Fibroblast of lung (primary cell): ENCODE measurements around the gene NPS. TPM values are rescaled to one million over a fixed set of nuclear protein-coding genes. Genes with fewer than 3 reads are reported as not detected.

Experiments
- DNase-seq, 2 donors: peaks; one replicate each; pipeline versions ENCODE4 v3.0.0 to v3.0.0-alpha.2; 2010; ENCODE audit warnings: low read depth in 2 of 2
- H2AFZ ChIP-seq: 2 replicates; pipeline ENCODE4 v1.5.1; 2012; ENCODE audit warnings: low read length, control low read depth, inconsistent platforms
- H3K27ac ChIP-seq: 2 replicates; pipeline ENCODE4 v1.5.1; 2011; ENCODE audit warnings: low read length, control low read depth; ENCODE audit not compliant: insufficient read depth
- H3K27me3 ChIP-seq: 2 replicates; pipeline ENCODE4 v1.5.1; 2011; ENCODE audit warnings: mild to moderate bottlenecking, low read length; ENCODE audit not compliant: control insufficient read depth, insufficient read depth
- H3K36me3 ChIP-seq: 2 replicates; pipeline ENCODE4 v1.5.1; 2011; ENCODE audit warnings: low read length; ENCODE audit not compliant: control insufficient read depth, insufficient read depth
- H3K4me1 ChIP-seq: 2 replicates; pipeline ENCODE4 v1.5.1; 2011; ENCODE audit warnings: low read length; ENCODE audit not compliant: control insufficient read depth, insufficient read depth; ENCODE audit errors: extremely low read depth
- H3K4me2 ChIP-seq: 2 replicates; pipeline ENCODE4 v1.5.1; 2011; ENCODE audit warnings: low read length, control low read depth; ENCODE audit not compliant: insufficient read depth; ENCODE audit errors: extremely low read depth
- H3K4me3 ChIP-seq, 4 experiments: fragments of 200-600 bp in 1 of 4; sonication (generic) in 1 of 4; replicated peaks in 1 of 4; 2 replicates each; pipeline ENCODE4 v1.5.1; 2011 to 2016; ENCODE audit warnings: low read length in 4 of 4, low read depth in 3 of 4, mild to moderate bottlenecking in 3 of 4, control low read depth in 2 of 4, inconsistent platforms in 1 of 4, mixed read lengths in 1 of 4; ENCODE audit not compliant: insufficient read depth in 1 of 4; ENCODE audit errors: control extremely low read depth in 1 of 4
- H3K79me2 ChIP-seq: 2 replicates; pipeline ENCODE4 v1.5.1; 2012; ENCODE audit warnings: mild to moderate bottlenecking, low read length, inconsistent platforms; ENCODE audit not compliant: control insufficient read depth, insufficient read depth
- H3K9ac ChIP-seq: 2 replicates; pipeline ENCODE4 v1.5.1; 2011; ENCODE audit warnings: mild to moderate bottlenecking, low read length, control low read depth; ENCODE audit not compliant: insufficient read depth
- H3K9me3 ChIP-seq: 2 replicates; pipeline ENCODE4 v1.5.1; 2012; ENCODE audit warnings: low read depth, low read length; ENCODE audit not compliant: control insufficient read depth, insufficient read depth
- H4K20me1 ChIP-seq: 2 replicates; pipeline ENCODE4 v1.5.1; 2011; ENCODE audit warnings: low read length; ENCODE audit not compliant: control insufficient read depth, insufficient read depth; ENCODE audit errors: extremely low read depth
- EZH2 ChIP-seq: IDR thresholded peaks from 2 replicates; pipeline ENCODE4 v1.5.1; 2012; ENCODE audit warnings: low read length, control low read depth, mild to moderate bottlenecking; ENCODE audit errors: missing control alignments
- polyA plus RNA-seq, 2 donors: library from polyadenylated mRNA; depleted of rRNA in 1 of 2; stranded (reverse) in 1 of 2; unstranded in 1 of 2; fragments of >200 nt; gene quantifications; 2 replicates each; pipeline ENCODE4 v1.2.1, GENCODE V29; 2011 to 2012; ENCODE audit warnings: missing spikeins in 1 of 2
- total RNA-seq: library from RNA; depleted of rRNA; stranded (reverse); fragments of >200 nt; gene quantifications from 2 replicates; pipeline ENCODE4 v1.2.1, GENCODE V29; 2014
- TF ChIP-seq, protein P1 (sequence below), 2 donors: IDR thresholded peaks in 1 of 2; conservative IDR thresholded peaks in 1 of 2; 1 replicate in 1 of 2; 2 replicates in 1 of 2; pipeline ENCODE4 v1.5.1; 2011 to 2012; ENCODE audit warnings: low read length in 2 of 2, control low read depth in 1 of 2, inconsistent platforms in 1 of 2, low read depth in 1 of 2, mild to moderate bottlenecking in 1 of 2

NPS gene
- total and polyA plus RNA-seq, 2 donors (not counting 1 experiment from before 2014, with no cell fraction given), result not detected

GRCh38 chr10:127580822-127581221, 31.7 kb downstream of the NPS start:
- H3K9ac ChIP-seq, result no peak overlapping the region
- no peak overlapping the region for H2AFZ ChIP-seq
- H3K4me2 ChIP-seq, result no peak overlapping the region
- TF ChIP-seq EZH2, result no peak
- TF ChIP-seq, protein P1, sequence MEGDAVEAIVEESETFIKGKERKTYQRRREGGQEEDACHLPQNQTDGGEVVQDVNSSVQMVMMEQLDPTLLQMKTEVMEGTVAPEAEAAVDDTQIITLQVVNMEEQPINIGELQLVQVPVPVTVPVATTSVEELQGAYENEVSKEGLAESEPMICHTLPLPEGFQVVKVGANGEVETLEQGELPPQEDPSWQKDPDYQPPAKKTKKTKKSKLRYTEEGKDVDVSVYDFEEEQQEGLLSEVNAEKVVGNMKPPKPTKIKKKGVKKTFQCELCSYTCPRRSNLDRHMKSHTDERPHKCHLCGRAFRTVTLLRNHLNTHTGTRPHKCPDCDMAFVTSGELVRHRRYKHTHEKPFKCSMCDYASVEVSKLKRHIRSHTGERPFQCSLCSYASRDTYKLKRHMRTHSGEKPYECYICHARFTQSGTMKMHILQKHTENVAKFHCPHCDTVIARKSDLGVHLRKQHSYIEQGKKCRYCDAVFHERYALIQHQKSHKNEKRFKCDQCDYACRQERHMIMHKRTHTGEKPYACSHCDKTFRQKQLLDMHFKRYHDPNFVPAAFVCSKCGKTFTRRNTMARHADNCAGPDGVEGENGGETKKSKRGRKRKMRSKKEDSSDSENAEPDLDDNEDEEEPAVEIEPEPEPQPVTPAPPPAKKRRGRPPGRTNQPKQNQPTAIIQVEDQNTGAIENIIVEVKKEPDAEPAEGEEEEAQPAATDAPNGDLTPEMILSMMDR (conservative IDR thresholded peaks at IDR 0.05 in 1 of 2, IDR thresholded peaks at IDR 0.05 in 1 of 2; ENCODE audit: low read depth in 1 of 2, low read length in 2 of 2), result no peak
- H4K20me1 ChIP-seq, result no peaks in the 10 kb centered on the region
- no peaks in the 10 kb centered on the region for H3K79me2 ChIP-seq
- H3K27me3 ChIP-seq, result no peaks in the 10 kb centered on the region
- H3K4me3 ChIP-seq, result no peak overlapping the region
- DNase-seq, result no peak
- H3K27ac ChIP-seq, result no peak overlapping the region
- H3K9me3 ChIP-seq, result no peaks in the 10 kb centered on the region
- no peaks in the 10 kb centered on the region for H3K36me3 ChIP-seq
- H3K4me1 ChIP-seq, result no peaks in the 10 kb centered on the region

- Histone ChIP-seq H4K20me1 (no peaks in the 10 kb centered on the region), H3K79me2 (no peaks in the 10 kb centered on the region), H3K4me1 (no peaks in the 10 kb centered on the region), H2AFZ (no peak overlapping the region), H3K4me3 (no peak overlapping the region), H3K9me3 (no peaks in the 10 kb centered on the region), H3K27me3 (no peaks in the 10 kb centered on the region), H3K36me3 (no peaks in the 10 kb centered on the region), H3K4me2 (no peak overlapping the region), H3K27ac (no peak overlapping the region), H3K9ac (no peak overlapping the region)
- TF ChIP-seq, protein P1 (conservative IDR thresholded peaks at IDR 0.05 in 1 of 2, IDR thresholded peaks at IDR 0.05 in 1 of 2; ENCODE audit: low read depth in 1 of 2, low read length in 2 of 2), result no peak
- no peak for TF ChIP-seq EZH2
- DNase-seq, result no peak
These were observed 36.5 kb downstream of the NPS start for GRCh38 chr10:127585519-127586023.

DNA sequence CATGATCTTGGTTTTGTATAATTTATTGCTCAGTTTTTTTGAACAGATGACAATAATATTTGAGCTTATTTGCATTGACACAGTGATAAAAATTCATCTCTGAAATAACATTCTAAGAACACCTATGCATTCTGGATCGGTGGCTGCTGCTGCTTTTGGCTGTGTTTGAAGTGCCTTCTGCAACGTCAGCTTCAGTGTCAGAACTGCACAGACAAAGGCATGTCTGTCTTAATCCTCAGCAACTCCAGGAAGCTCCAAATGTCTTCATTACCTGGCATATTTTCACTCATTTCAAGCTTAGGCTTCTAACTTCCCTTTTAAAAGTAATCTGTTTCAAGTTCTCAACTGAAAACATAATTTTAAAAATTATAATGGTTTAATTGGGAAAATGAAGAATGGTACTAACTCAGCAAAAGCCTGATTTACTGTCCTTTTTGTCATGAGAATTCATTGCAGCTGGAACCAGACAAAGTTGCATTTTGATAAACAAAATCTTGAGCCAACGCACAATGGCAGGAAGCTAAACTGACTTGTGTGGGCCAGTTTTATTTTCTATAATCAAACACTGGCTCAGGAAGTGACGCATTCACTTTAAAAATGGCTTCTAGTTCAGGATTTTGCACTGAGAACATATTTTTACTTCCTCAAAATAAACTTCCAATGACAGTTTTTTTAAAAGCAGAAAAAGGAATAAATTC, 38.7 kb downstream of the NPS start:
- Histone ChIP-seq H4K20me1 (no peaks in the 10 kb centered on the region), H3K4me1 (no peaks in the 10 kb centered on the region), H3K36me3 (no peaks in the 10 kb centered on the region), H3K9ac (no peak overlapping the region), H2AFZ (no peak overlapping the region), H3K9me3 (no peaks in the 10 kb centered on the region), H3K79me2 (no peaks in the 10 kb centered on the region), H3K4me3 (no peak overlapping the region), H3K27me3 (no peaks in the 10 kb centered on the region), H3K27ac (no peak overlapping the region), H3K4me2 (no peak overlapping the region)
- no peak for DNase-seq
- no peak for TF ChIP-seq EZH2
- TF ChIP-seq, protein P1 (conservative IDR thresholded peaks at IDR 0.05 in 1 of 2, IDR thresholded peaks at IDR 0.05 in 1 of 2; ENCODE audit: low read depth in 1 of 2, low read length in 2 of 2), result no peak
